GM12801 (cell line): ENCODE data around the gene PCBP3.

ENCODE experiments used
- TF ChIP-seq, protein P1 (sequence below): IDR thresholded peaks from one replicate; pipeline ENCODE4 v1.5.1; 2011; ENCODE audit warnings: control low read depth; ENCODE audit not compliant: insufficient read length; ENCODE audit errors: extremely low read depth

Gene PCBP3

DNA sequence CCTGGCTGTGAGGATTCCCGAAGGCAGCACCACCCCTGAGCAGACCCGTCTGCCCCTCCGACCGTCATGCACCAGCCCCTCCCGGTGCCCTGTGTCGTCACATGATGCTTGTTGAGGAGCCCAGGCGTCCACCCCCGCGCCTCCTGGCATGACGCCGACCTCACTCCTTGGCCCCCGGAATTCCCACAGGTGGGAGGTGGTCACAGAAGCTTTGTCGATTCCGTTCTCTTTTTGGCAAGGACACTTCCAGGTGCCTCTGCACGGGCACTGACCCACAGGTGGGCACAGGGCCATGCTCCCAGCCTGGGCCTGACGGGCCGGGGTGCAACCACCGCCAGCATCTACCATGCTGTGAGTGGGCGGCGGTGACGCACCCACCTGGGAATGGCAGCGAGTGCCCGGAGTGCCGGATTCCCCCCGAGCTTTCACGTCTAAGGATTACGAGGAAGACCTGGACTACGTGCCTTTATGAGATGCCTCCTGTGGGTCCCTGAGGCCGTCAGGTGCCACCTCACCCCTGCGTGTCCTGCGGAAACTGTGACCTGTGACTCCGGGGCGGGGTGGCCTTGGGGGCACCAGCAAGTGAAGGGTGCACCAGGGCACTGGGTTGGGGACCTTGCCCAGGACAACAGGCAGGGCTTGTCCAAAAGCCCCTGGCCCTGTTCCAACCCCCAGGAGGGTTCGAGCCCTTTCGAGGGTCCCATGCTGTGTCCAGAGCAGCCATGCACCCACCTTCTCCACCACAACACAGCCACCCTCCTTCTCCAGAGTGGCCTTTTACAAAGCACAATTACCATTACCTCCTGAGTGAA, 306.6 kb downstream of the PCBP3 start:
- TF ChIP-seq, protein P1, sequence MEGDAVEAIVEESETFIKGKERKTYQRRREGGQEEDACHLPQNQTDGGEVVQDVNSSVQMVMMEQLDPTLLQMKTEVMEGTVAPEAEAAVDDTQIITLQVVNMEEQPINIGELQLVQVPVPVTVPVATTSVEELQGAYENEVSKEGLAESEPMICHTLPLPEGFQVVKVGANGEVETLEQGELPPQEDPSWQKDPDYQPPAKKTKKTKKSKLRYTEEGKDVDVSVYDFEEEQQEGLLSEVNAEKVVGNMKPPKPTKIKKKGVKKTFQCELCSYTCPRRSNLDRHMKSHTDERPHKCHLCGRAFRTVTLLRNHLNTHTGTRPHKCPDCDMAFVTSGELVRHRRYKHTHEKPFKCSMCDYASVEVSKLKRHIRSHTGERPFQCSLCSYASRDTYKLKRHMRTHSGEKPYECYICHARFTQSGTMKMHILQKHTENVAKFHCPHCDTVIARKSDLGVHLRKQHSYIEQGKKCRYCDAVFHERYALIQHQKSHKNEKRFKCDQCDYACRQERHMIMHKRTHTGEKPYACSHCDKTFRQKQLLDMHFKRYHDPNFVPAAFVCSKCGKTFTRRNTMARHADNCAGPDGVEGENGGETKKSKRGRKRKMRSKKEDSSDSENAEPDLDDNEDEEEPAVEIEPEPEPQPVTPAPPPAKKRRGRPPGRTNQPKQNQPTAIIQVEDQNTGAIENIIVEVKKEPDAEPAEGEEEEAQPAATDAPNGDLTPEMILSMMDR = no peak

DNA sequence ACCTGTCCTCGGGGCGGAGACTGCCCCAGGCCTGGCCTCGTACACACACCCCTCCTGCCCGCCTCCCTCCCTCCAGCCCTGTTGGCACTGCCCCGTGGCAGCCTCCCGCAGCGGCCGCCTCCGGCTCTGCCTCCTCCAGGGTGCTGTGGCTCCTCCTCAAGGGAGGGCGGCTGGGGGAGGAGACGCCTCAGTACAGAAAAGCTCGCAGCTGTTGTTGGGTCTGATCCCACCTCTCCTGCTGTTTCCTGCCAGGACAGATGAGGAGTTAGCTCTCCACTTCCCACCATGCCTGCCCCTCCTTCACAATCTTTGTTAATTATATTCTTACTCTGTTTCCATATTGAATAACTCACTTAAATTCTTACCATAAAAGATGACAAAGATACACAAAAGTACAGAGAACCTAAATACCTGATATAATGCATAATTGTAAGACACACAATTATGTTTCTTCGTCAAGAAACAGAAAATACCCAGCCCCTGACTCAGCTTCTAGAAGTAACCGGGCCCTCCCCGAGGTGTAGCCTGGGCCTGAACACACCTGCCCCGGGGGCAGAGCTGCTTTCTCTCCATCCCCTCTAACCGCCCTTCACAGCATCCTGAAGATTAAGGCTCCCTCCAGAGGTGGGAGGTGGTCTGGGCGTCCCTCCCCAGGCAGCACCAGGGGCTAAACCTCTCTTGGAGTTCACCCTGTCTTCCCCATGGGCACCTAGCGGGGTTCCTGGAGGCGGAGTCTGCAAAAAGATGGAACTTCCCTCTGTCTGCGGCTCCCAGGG, 307.4 kb downstream of the PCBP3 start:
- TF ChIP-seq, protein P1 = no peak

DNA sequence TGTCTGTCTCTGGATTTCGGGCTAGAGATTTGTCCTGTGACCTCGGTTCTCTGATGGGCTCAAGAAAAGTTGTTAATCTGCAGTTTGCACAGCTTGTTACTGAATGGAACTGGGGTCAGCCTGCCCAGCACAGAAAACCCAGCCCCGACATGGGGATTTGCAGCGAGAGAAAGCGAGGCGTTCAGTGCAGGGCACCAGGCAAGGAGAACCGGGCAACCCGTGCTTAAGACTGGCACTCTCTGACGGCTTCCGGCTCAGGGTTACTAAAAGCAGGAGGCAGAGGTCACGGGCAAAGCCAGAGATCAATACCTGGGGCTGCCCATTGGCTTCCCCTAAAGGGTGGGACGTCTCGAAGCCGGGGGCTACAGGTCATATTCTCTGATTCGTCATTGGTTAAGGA, 308.2 kb downstream of the PCBP3 start:
- TF ChIP-seq, protein P1 = no peak

DNA sequence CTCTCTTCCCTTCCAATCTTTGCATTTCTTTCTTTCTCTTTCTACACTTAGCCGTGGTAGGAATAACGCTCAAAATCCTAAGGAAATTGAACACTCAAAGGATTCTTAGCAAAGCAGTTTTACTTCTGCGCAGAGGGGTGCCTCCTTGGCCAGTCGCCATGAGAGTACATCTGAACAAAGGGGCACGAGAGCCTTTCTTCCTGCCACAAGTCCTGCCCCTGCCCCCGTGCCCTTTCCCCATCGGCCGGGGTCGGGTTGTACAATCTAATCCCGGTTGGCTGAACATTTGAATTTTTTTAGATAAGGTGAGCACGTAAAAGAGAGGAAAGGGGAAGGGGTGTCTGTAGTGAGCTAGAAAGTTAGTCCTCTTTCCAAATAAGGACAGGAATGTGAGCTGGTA, 309.4 kb downstream of the PCBP3 start:
- TF ChIP-seq, protein P1 = no peak

DNA sequence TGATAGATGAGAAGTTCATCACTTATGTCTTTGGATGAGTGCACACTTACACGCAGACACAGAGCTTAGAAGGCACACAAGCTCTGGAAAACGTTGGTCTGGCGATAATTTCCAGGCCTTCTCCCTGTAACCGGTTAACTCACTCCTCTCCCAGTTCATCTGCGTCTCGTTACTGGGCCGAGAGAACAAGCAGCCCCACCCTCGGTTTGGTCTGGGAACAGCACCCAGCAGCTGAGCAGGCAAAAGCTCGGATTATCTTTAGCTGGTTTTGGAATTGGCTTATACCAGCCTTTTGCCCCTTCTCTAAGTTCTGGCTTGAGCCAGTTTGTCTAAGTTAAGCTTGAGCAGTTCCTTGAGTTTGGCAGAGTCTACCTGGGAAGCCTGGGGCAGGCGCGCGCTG, 310.7 kb downstream of the PCBP3 start:
- TF ChIP-seq, protein P1 = no peak

DNA sequence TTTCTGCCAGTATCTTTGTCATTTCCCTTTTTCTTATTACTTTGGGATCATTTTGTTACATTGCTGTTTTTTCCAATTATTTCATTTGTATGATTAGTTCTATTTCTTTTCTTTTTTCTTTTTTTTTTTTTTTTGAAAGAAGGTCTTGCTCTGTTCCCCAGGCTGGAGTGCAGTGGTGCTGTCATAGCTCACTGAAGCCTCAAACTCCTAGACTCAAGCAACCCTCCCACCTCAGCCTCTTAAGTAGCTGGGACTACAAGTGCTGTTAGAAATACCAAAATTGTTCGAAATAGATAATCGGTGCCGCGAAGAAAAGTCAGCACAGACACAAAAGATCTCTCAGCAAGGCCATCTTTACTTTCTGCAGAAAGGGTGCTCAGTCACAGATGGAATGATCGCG, 311.4 kb downstream of the PCBP3 start:
- TF ChIP-seq, protein P1 = no peak

DNA sequence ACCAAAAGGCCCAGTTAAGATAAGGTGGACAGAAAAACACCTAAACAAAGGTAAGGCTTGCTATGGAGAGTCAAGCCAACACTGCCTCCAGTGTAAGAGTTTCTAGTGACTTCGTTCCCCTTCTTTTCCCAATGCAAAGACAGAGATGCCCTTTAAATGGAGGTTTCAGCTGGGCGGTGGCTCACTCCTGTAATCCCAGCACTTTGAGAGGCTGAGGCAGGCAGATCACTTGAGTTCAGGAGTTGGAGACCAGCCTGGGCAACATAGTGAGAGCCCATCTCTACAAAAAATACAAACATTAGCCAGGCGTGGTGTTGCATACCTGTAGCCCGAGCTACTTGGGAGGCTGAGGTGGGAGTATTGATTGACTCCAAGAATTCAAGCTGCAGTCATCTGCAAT, 314.0 kb downstream of the PCBP3 start:
- TF ChIP-seq, protein P1 = no peak
